COR-L47 (cell line): ENCODE measurements around the gene HRCT1.
"Not testable (repeated sequence)": the region's sequence is repeated elsewhere in the genome, so short reads cannot be mapped to it uniquely, and the experiment has no call there.

Experiments used
- DNase-seq: peaks from one replicate; lab custom pipeline; 2025; lab: John Stamatoyannopoulos, UW

The HRCT1 gene

DNA sequence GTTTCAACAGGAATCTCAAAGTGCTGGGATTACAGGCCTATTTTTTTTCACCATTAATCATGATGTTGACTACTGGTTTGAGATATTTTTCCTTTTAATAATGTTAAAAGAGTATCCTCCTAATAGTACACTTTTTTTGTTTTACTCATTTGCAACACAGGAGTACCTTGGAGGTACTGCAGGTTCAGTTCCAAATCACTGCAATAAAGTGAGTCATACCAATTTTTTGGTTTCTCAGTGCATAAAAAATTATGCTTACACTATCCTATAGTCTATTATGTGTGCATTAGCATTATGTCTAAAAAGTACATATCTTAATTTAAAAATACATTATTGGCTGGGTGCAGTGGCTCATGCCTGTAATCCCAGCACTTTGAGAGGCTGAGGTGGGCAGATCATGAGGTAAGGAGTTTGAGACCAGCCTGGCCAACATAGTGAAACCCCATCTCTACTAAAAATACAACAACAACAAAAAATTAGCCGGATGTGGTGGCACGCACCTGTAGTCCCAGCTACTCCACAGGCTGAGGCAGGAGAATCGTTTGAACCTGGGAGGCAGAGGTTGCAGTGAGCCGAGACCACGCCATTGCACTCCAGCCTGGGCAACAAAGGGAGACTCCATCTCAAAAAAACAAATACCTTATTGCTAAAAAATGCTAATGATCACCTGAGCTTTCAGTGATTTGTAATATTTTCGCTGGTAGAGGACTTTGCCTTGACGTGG, 8.5 kb upstream of the HRCT1 start:
- DNase-seq, result not testable (repeated sequence)

DNA sequence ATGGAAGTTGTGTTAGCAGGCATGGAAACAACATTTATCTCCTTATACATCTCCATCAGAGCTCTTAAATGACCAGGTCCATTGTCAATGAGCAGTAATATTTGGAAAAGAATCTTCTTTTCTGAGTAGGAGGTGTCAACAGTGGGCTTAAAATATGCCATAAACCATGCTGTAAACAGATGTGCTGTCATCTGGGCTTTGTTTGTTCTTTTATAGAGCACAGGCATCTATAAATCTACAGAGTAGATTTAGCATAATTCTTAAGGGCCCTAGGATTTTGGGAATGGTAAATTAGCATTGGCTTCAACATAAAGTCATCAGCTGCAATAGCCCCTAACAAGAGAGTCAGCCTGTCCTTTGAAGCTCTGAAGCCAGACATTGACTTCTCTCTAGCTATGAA, 7.7 kb upstream of the HRCT1 start:
- no peak for DNase-seq

GRCh38 chr9:35899021-35899420, 7.0 kb upstream of the HRCT1 start:
- no peak for DNase-seq

GRCh38 chr9:35903049-35903448, 3.0 kb upstream of the HRCT1 start:
- peak; percentile 50 for DNase-seq

GRCh38 chr9:35904338-35904737, 1.7 kb upstream of the HRCT1 start:
- DNase-seq, result no peak

DNA sequence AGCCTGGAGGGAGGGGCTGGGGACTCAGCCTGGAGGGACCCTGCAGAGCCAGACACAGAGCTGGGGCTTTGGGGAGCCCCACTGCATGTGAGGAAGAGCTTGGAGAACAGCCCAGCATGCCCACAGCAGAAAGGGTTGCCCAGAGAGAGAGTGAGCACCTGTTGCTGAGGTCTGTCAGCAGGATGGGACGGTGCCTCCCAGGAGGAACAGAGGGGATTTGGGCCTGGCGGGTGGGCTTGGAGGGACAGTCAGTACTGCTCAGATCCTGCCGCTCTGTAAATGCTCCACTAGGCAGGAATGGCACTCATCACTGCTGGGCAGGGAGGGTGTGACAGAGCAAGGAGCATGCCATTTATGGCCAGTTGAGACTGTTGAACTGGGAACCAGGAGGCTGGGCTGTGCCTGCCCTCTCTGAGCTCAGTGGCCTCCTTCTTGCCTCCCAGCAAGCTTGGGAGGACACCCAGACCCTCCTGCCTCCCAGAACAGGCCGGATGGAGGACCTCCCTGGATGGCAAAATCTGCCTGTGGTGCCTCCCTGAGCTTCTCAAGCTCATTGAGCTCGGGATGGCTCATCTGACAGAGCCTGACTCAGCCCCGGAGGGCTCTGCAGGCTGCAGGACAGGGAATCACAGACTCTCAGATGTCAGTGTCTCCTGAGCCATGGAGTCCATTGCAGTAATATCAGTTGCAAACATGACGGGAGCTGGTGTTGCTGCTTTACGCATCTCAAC, 786 bp upstream of the HRCT1 start:
- no peak for DNase-seq

GRCh38 chr9:35906923-35907699, 1.1 kb downstream of the HRCT1 start:
- DNase-seq, result no peak

DNA sequence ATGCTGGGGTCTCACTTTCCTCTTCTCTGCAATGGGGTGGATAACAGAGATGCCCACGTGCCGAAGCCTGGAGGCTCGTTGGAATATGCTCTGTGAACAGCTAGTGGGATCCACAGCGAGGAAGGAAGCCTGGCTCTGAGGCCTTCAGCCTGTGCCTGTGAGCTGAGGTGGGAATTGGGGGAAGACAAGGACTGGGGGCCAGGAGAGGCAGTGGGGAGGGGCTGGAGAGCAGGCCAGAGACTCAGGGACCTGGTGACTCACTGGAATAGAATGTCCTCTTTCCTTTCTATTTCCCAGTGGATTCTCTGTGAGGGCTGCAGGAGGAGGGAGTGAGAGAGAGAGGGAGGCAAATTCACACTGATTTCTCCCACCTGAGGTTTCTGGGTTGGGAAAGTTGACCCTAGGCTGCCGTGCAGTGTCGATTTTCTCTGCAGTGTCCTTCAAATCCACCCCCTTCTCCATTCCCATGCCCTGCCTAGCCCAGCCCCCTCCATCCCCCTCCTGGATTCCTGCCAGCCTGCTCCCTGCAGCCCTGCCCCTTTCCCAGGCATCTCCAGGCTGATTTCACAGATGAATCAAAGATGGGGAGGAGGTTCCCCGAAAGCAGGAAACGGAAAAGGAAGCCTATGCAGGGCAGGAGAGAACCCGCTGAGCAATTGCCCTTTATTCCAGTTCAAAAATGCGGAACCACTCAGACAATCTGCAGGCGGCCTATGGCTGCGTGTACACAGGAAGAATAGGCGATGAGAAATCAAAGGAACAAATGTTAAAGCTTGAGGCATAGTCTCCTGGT, 1.9 kb downstream of the HRCT1 start:
- peak; percentile 43 for DNase-seq

DNA sequence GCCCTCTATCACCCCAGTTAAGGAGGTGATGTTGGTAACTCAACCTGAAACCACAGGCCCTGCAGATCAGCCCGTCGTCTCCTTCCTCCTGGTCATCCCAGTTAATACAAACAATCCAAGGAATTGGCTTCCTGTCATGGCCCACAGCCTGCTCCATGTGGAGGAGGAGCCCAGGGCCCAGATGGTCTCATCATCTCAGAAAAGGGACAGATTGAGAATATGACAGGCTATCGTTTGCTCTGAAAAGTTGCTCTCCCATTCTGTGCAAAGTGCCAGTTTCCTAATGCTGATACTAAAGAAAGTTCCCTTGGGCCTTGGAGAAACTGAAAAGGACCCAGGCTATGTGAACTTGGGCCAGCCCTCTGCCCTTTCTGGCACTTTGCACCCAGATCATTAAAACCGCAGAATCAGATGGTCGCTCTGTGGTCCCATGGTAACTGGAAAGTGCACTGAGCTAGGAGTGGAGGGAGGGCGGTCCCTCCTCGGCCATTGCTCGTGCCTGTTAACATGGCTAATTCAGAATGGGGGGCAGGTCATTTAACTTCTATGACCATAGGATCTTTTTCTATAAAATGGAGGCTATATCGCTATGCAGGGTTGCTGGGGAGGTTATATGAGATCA, 2.6 kb downstream of the HRCT1 start:
- DNase-seq, result no peak

- DNase-seq, result no peak
Measured at GRCh38 chr9:35909274-35909673, 3.3 kb downstream of the HRCT1 start, which contains the start of gene SPAAR. Gene SPAAR, plus strand, starts transcription at chr9:35909490. Its CDS starts 974 bp downstream, at chr9:35910464.

DNA sequence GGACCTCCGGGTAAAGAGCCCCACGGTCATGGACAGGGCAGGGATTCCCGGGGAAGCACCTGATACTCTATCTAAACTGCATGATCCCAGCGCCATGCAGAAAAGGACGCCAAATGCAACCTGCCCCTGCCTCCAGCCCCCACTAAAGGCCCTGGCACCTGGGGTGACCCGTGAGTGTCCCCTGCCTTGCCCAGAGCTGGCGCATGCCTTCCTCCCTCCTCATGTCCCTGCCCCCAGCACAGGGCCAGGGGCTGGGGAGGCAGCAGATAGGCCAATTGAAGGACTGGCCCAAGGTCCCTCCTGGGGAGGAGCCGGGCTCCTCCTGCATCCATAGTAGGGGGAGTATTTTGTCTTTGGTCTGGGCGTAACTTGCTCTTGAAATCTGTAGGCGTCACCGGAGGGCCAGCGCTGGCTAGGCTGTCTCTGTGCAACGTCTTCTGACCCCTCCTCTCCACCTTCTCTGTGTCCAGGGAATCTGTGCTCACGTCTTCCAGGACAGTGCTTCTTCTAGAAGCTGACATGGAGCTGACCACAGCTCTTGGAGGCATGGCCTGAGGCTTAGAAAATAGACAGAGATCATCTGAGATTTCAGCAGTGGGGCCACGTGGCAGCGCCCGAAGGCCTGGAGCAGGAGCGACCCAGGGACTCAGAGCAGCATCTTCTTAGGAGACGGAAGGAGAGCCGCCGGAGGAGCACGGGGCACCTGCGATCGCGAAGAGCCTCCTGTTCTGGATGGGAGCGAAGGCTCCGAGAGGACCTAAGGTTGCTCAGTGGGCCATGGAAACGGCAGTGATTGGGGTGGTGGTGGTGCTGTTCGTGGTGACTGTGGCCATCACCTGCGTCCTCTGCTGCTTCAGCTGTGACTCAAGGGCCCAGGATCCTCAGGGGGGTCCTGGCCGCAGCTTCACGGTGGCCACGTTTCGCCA, 3.9 kb downstream of the HRCT1 start:
- DNase-seq, result no peak

DNA sequence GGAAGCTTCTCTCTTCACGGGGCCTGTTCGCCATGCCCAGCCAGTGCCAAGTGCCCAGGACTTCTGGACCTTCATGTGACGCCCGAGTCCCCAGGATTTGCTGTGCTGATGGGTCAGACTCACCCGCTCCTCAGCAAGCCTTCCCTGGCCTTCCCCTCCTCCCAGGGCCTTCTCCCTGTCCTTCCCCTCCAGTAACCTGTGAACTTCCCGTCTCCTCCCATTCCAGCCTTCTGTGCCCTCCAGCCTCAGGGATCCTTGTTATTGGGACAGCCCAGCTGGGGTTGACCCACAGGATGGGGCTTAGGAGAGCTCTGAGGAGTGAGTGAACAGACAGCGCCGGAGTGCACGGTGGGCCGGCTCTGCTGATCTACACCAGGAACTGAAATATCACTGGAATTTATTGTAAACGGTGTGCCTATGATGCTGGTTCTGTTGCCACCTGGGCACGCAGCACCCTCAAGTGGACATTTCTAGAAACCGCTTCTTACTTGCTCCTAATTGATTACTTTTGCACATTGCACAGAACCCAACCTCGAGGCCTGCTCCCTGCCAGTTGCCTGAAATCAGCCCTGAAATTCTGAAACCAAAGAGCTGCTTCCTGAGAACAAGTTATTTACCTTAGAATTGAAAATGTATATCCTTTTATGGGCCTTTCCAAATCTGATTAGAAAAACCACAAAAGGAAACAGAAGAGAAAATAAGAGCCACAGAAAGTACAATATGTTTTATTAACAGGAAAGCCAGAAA, 4.8 kb downstream of the HRCT1 start:
- peak; percentile 65 for DNase-seq

DNA sequence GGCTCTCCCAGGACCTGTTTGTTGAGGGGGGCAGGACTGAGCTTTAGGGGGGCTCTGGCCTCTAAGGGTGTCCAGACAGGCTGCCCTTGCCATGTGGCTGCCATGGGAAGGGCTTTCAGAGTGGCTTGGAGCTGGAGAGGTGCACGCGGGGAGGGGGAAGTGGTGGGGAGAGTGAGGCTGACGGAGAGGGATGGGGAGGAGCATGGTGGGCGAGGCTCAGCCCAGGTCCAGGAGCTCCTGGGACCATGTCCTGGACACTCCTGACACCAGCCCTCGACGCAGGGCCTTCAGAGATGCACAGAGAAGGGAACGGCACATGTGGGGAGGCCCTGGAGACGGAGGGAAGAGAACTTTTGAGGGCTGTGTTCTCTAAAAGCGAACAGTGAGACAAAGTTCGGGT, 5.7 kb downstream of the HRCT1 start:
- DNase-seq, result no peak

GRCh38 chr9:35912791-35913400, 6.9 kb downstream of the HRCT1 start:
- no peak for DNase-seq

DNA sequence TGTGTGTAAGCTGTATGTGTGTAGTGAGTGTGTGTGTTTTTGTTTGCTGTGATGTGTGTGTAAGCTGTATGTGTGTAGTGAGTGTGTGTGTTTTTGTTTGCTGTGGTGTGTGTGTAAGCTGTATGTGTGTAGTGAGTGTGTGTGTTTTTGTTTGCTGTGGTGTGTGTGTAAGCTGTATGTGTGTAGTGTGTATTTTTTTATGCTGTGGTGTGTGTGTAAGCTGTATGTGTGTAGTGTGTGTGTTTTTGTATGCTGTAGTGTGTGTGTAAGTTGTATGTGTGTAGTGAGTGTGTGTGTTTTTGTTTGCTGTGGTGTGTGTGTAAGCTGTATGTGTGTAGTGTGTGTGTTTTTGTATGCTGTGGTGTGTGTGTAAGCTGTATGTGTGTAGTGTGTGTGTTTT, 7.4 kb downstream of the HRCT1 start:
- not testable (repeated sequence) for DNase-seq

- no peak for DNase-seq
Measured at GRCh38 chr9:35914301-35914807, 8.4 kb downstream of the HRCT1 start.

- DNase-seq, result no peak
Measured at GRCh38 chr9:35915681-35916294, 9.8 kb downstream of the HRCT1 start.

- DNase-seq, result no peak
Measured at GRCh38 chr9:35917261-35917660, 11.3 kb downstream of the HRCT1 start.

GRCh38 chr9:35918780-35919179, 12.8 kb downstream of the HRCT1 start:
- DNase-seq, result no peak
